ENCODE measurements around the gene LRP3.

LRP3 gene

DNA sequence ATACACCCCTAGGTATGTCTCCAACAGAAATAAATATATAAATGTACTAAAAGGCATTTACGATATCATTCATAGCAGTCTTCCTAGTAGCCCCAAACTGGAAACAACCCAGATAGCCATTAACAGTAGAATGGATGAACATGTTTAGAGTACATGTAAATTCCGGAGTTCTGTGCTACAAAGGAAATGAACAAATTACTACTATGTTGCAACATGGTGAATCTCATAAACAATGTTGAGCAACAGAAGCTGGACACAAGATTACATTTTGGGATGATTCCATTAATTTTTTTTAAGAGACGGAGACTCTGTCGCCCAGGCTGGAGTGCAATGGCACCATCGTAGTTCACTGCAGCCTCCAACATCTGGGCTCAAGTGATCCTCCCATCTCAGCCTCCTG is 37.4 kb downstream of the LRP3 start:
- Mint-ChIP-seq H3K9me3 (peaks cover 12% of the 10 kb centered on the region), H3K4me1 (peaks cover 10% of the 10 kb centered on the region), H3K4me3 (no peak overlapping the region), H3K36me3 (peaks cover 8% of the 10 kb centered on the region), H3K27ac (no peak overlapping the region)
- ATAC-seq = no peak
- no peak for DNase-seq (ENCODE audit: low spot score in 2 of 2)

DNA sequence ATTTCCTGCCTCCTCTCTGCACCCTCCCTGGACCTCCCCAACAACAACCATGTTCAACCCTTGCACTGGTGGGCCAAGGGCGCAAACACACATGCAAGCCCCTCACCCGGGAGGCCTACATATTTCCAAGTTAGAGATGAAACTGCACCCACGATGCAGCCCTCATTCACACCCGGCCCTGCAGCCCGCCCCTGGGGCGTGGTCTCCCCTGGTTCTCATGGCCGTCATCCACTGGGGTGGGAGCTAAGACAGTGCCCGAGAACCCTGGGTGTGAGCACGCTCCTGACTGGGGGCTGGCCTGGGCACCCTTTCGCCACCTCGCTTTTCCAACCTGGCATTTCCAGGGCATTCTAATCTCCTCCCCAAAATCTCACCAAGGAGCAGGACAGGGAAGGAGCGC is 38.5 kb downstream of the LRP3 start:
- ATAC-seq (no peak), DNase-seq (ENCODE audit: low spot score in 2 of 2) (no peak)
- Mint-ChIP-seq H3K4me3 (no peak overlapping the region), H3K36me3 (peaks cover 8% of the 10 kb centered on the region), H3K4me1 (peaks cover 11% of the 10 kb centered on the region), H3K9me3 (peaks cover 10% of the 10 kb centered on the region), H3K27ac (no peak overlapping the region)

DNA sequence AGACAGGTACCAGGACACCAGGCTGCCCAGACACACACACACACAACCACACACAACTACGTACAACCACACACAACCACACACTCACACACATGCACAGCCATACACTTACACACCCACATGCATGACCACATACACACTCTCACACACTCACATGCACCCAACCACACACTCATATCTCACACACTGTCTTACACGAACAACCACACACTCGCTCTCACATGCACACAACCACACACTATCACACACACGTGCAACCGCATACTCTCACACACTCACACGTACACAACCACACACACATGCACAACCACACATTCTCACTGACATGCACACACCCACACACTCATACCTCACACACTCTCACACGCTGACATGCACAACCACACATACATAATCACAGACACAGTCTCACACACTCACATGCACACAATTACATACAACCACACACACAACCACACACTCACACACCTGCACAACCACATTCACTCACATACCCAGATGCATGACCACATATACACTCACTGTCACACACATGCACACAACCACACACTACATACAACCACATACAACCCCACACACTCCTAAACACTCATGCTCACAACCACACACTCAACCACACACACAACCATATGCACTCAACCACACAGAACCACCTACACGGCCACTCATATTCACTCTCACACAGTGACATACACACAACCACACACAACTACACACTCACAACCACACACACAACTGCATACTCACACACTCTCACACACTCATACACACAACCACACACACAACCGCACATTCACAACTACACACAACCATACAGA is 39.1 kb downstream of the LRP3 start:
- DNase-seq (ENCODE audit: low spot score in 2 of 2) (no peak), ATAC-seq (no peak)
- peaks cover 14% of the 10 kb centered on the region for H3K4me1 Mint-ChIP-seq
- H3K27ac Mint-ChIP-seq = no peak overlapping the region
- peaks cover 6% of the 10 kb centered on the region for H3K9me3 Mint-ChIP-seq
- peaks cover 8% of the 10 kb centered on the region for H3K36me3 Mint-ChIP-seq
- no peak overlapping the region for H3K4me3 Mint-ChIP-seq

DNA sequence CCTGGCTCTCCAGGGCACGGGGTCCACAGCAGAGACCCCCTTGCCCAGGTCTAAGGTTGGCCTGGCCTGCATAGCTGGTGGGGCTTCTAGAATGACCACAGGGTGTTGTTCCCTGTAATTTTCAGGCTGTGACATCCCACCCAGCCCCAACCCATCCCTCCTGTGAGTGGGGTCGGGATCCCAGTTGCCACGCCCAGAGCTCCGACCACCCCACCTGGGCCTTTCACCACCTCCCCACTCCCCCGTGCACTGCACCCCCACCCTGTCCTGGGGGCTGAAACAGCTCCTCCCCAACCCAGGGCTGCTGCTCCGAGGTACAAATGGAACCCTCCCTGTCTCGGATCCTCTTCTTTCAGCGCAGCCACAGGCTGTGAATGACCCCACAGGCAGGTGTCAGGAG is 40.0 kb downstream of the LRP3 start:
- no peak overlapping the region for H3K27ac Mint-ChIP-seq
- H3K4me3 Mint-ChIP-seq = no peak overlapping the region
- DNase-seq (ENCODE audit: low spot score in 2 of 2) = no peak
- no peaks in the 10 kb centered on the region for H3K9me3 Mint-ChIP-seq
- peaks cover 20% of the 10 kb centered on the region for H3K4me1 Mint-ChIP-seq
- no peak for ATAC-seq
- peaks cover 8% of the 10 kb centered on the region for H3K36me3 Mint-ChIP-seq

DNA sequence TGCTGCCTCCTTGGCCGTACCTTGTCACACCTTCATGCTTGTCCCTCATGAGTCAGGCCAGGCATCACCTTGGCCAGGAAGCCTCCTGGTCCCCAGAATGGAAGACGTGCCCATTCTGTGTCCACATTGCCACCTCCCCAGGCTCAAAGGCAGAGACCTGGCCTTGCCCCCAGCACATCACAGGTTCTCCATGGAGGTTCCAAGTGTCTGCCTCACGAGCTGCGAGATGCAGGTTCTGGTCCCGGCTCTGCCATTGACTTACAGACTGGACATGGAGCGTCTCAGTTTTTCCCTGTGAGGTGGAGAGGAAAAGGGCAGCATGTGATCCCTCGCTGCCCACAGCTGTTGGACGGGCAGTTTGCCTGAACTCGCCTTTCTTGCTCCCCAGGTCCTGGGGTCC is 40.6 kb downstream of the LRP3 start:
- no peak overlapping the region for H3K27ac Mint-ChIP-seq
- H3K36me3 Mint-ChIP-seq = peaks cover 8% of the 10 kb centered on the region
- ATAC-seq = no peak
- H3K9me3 Mint-ChIP-seq = no peaks in the 10 kb centered on the region
- H3K4me1 Mint-ChIP-seq = peaks cover 26% of the 10 kb centered on the region
- no peak for DNase-seq (ENCODE audit: low spot score in 2 of 2)
- H3K4me3 Mint-ChIP-seq = no peak overlapping the region

DNA sequence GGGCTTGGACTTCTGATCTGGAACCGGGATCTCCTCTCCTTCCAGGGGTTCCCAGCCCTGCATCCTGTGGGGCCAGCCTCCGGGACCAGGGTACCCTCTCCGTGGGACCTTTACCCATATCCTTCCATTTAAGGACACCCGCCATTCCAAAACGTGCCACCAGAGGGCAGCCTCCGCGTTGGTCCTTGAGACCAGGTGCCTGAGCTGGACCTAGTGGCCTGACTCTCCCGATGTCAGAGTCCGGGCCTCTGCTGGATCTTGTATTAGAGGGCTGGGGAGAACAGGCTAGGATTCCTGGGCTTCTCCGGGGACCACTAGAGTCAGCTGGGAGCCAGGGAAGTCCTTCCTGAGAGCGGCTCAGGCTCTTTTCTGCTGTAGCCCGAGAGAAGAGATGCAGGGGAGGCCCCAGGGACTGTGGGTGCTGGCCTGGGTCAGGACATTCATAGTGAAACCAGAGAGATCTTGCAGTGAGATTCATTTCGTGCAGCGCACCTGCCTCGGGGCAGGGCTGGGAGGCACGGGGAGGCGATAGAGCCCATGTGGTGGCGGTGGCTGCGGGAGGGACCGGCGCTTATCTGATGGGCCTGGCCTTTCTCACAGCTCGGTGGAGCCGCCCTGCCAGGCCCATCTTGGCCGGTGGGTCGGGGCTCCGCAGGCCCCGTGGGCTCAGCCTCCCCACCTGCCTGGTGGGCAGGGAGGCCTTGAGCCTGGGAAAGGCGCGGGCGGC is 41.3 kb downstream of the LRP3 start:
- H3K27ac Mint-ChIP-seq = peak overlapping the region; percentile 75

DNA sequence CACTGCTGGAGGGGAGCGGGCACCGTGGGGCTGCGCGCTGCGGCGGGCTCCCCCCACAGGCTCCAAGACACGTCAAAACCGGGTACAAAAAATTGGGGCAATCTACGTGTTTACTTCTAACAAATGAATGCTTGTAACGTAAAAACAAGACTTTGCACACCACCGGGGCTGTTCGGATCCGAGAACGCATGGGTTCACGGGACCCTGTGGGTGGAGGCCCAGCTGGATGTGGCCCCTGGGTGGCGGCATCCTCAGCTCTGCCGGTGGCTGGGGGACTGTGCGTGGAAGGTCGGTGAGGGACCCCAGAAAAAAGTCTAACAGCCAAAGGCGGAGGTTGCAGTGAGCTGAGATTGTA is 41.8 kb downstream of the LRP3 start:
- DNase-seq (ENCODE audit: low spot score in 2 of 2) (no peak), ATAC-seq (peak; percentile 3)
- Mint-ChIP-seq H3K4me1 (peaks cover 34% of the 10 kb centered on the region), H3K36me3 (peaks cover 8% of the 10 kb centered on the region), H3K4me3 (peak overlapping the region; percentile 62), H3K9me3 (no peaks in the 10 kb centered on the region), H3K27ac (peak overlapping the region; percentile 75)

More for the DNA sequence above, 41.3 kb downstream of the LRP3 start:
- ATAC-seq = peak; percentile 96
- Mint-ChIP-seq H3K36me3 (peaks cover 8% of the 10 kb centered on the region), H3K4me1 (peaks cover 32% of the 10 kb centered on the region), H3K9me3 (no peaks in the 10 kb centered on the region), H3K4me3 (peak overlapping the region; percentile 62)
- DNase-seq (ENCODE audit: low spot score in 2 of 2) = peak; percentile 78 to 94

DNA sequence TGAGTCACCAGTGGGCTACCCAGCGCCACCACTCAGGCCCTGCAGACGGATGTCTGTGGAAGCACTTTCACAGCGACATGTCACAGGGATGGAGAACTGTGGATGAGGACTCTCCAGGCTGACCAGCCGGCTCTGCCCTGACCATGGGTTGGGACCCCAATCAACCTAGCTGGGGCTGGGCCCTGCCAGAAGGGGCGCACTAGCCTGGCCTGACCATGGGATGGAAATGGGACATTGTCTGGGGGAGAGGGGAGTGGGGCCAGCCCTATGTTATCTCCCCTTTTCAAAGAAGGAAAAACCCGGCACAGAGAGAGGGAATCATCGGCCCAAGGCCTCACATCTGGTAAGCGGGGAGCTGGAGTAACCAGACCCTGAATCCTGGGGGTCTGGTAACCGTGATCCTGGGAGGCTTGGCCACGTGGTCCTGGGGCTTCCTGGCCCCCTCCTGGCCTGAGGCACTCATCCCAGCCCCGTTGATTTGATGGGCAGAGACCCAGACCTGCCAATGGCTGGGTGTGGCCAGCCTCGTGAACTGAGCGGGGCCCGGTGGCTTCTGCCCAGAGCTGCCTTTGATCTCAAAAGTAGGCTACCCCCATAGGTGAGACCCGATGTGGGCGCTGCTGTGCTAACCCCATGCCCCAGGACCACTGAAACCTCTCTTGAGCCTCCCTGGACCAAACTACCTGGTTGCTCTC is 42.7 kb downstream of the LRP3 start:
- H3K36me3 Mint-ChIP-seq = peaks cover 8% of the 10 kb centered on the region
- H3K9me3 Mint-ChIP-seq = no peaks in the 10 kb centered on the region
- no peak overlapping the region for H3K4me3 Mint-ChIP-seq
- no peak overlapping the region for H3K27ac Mint-ChIP-seq
- DNase-seq (ENCODE audit: low spot score in 2 of 2) = no peak
- no peak for ATAC-seq
- peaks cover 39% of the 10 kb centered on the region for H3K4me1 Mint-ChIP-seq

DNA sequence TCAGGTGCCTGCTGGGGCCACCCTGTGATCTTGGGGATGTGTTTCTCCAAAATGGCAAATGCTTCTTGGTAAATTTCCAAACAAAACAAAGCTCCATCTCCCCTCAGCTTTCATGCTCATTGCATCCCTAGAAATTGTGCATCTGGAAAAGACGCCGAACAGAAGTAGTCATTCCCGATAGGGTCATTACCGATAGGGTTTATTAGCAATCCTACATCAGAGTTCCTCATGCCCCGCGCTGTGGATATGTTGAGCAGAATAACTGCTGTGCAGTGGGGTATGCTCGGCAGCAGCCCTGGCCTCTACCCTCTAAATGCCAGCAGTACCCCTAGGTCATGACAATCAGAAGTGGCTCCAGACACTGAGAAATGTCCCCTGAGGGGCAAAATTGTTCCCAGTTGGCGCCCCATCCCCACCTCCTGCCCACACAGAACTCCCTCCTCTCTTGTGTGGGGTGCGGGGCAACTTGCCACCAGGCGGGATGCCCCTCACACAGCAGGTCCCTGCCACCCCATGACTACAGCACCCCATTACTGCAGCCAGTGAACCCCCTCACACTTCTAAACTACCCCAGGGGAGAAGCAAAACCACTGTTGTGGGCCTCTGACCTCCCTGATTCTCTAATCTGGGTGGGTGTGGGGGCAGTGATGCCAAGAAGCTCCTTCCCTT is 44.5 kb downstream of the LRP3 start:
- peaks cover 8% of the 10 kb centered on the region for H3K36me3 Mint-ChIP-seq
- ATAC-seq (no peak), DNase-seq (ENCODE audit: low spot score in 2 of 2) (no peak)
- peak overlapping the region; percentile 40 for H3K27ac Mint-ChIP-seq
- no peaks in the 10 kb centered on the region for H3K9me3 Mint-ChIP-seq
- H3K4me1 Mint-ChIP-seq = peaks cover 39% of the 10 kb centered on the region
- no peak overlapping the region for H3K4me3 Mint-ChIP-seq

DNA sequence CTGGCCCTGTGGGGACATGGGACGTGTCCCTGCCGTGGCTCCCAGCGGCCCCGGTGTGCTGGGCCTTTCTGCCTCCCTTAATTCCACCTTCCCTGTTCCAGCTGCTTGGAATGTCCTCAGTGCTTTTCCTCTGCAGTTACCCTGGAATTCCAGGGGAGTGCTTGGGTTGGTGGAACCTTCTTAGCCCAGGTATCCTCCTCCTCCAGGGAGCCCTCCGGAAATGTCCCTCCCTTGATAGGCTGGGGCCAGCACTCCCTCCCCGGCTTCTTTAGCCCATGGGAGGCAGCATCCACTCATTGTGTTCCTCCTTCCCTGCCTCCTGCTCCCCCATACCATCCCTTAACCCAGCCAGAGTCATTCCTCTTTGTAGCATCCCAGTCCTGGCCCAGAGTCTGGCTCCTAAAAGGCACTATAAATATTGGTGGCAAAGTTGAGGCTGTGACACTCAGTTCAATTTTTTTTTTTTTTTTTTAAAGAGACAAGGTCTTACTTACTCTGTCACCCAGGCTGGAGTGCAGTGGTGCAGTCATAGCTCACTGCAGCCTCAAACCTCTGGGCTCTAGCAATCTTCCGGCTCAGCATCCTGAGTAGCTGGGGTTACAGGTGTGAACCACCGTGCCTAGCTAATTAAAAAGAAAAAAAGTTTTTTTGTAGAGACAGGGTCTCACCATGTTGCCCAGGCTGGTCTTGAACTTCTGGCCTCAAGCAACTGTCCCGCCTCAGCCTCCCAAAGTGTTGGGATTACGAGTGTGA is 45.3 kb downstream of the LRP3 start:
- DNase-seq (ENCODE audit: low spot score in 2 of 2) (no peak), ATAC-seq (no peak)
- Mint-ChIP-seq H3K9me3 (no peaks in the 10 kb centered on the region), H3K36me3 (peaks cover 8% of the 10 kb centered on the region), H3K4me3 (no peak overlapping the region), H3K27ac (peak overlapping the region; percentile 40), H3K4me1 (peaks cover 39% of the 10 kb centered on the region)

DNA sequence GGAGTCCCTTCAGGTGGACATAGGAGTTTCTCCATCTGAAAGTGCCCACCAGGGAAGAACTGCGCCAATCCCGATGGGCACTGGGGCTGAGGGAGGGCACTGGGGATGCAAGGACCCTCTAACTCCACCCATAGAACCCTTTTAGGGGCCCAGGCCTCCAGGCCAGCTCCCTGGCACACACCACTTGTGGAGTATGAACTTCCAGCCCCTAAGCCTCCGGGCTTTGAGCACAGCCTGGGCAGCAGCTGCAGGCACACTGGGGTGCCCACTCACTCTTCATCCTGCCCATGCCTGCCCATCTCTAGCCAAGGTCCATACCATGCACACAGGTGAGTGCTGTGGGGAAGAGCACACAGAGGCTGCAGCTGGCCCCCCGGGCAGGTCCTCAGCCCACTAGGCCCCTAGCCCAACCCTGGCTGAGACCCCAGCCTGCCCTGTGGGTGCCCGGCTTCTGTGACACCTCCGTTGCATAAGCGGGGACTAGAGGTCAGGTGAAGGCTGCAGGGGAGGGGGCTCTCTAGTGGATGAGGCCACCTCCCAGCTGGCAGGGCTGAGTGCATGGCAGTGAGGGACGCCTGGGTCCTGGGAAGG is 46.1 kb downstream of the LRP3 start:
- no peak for ATAC-seq
- Mint-ChIP-seq H3K4me3 (no peak overlapping the region), H3K36me3 (peaks cover 4% of the 10 kb centered on the region), H3K27ac (no peak overlapping the region), H3K4me1 (peaks cover 36% of the 10 kb centered on the region), H3K9me3 (no peaks in the 10 kb centered on the region)
- DNase-seq (ENCODE audit: low spot score in 2 of 2) = no peak

DNA sequence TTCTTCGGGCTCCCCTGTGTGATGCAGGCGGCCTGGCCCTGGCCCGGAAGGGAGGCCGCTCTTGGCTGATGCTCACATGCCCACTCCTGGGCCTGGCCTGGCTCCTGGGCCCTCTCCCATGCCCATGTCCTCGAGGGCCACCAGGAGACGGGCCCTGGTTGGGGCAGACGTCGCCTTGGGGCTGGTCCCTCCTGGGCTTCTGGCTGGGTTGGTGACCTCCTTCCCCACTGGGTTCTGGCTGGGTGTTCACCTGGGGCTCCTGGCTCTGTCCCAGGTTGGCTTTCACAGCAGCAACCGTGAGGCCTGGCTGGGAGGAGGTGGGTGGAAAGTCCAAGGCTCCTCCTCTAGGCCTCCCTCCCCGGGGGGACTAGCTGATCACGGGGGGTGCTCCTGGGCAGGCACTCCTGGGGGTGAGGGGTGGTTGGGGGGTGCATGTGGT is 47.0 kb downstream of the LRP3 start:
- Mint-ChIP-seq H3K9me3 (no peaks in the 10 kb centered on the region), H3K4me1 (peaks cover 30% of the 10 kb centered on the region), H3K4me3 (no peak overlapping the region), H3K27ac (no peak overlapping the region), H3K36me3 (no peaks in the 10 kb centered on the region)
- peak; percentile 48 for ATAC-seq
- no peak for DNase-seq (ENCODE audit: low spot score in 2 of 2)

DNA sequence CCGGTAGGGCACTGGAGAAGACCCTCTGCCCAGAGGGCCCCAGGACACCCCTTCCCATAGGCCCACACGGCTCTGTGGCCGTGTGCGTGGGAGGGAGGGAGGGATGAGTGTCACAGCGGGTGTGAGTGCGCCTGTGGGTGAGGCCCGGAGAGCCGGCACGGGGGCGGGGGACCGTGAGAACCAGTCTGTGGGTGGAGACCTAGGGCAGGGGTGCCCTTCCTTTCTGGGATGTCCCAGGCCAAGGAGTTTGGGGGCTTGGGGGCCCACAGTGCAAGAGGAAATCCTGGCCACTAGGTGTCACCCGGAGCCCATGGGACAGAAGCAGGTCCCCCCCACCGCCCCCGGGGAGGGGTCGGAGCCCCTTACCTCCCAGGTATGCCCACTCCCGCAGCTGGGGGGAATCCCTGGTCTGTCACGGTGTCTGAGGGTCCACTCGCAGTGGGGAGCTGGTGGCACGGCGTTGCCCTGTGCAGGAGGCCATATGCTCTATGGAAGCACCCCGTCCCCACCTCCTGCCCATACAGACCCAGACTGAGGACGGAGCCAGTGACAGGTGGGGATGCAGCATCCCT is 47.5 kb downstream of the LRP3 start:
- H3K36me3 Mint-ChIP-seq = no peaks in the 10 kb centered on the region
- ATAC-seq (peak; percentile 75), DNase-seq (ENCODE audit: low spot score in 2 of 2) (no peak)
- H3K4me3 Mint-ChIP-seq = no peak overlapping the region
- H3K27ac Mint-ChIP-seq = no peak overlapping the region
- H3K4me1 Mint-ChIP-seq = peaks cover 30% of the 10 kb centered on the region
- no peaks in the 10 kb centered on the region for H3K9me3 Mint-ChIP-seq

DNA sequence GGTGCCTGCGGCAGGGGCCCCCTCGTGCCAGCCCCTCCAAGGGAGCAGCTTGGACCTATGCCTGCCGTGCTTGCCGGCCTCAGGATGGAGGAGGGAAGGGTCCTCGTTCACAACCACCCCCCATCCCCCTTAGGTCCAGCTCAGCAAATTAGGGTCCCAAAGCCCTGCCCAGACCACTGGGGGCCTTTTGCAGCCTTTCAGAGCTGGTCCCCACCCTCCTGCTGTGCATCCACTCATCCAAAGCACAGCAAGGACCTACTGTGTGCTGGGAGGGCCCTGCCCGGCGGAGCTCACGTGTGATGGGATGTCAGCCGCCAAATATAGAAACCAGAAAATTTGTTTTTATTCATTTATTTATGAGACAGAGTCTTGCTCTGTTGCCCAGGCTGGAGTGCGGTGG is 48.0 kb downstream of the LRP3 start:
- DNase-seq (ENCODE audit: low spot score in 2 of 2) (no peak), ATAC-seq (no peak)
- Mint-ChIP-seq H3K36me3 (no peaks in the 10 kb centered on the region), H3K9me3 (no peaks in the 10 kb centered on the region), H3K4me3 (no peak overlapping the region), H3K4me1 (peaks cover 30% of the 10 kb centered on the region), H3K27ac (no peak overlapping the region)

All from stimulated activated effector memory CD8-positive, alpha-beta T cell treated with anti-CD3 and anti-CD28 coated beads, Interleukin-12 subunit alpha, Interleukin-12 subunit beta, amount 100 ng/mL, for 72 hours (primary cell).